Fibroblast of peridontal ligament (primary cell): ENCODE measurements around the gene PRRG4.
"Not testable (repeated sequence)": the region's sequence is repeated elsewhere in the genome, so short reads cannot be mapped to it uniquely, and the experiment has no call there.

Experiments used
- DNase-seq: peaks from one replicate; pipeline ENCODE4 v3.0.0-alpha.2; 2010; ENCODE audit errors: extremely low read depth

PRRG4 gene

GRCh38 chr11:32885556-32885955 is 55.8 kb downstream of the PRRG4 start:
- no peak for DNase-seq

- DNase-seq, result peak; percentile 27
Measured at GRCh38 chr11:32886180-32886579, 56.5 kb downstream of the PRRG4 start.

- DNase-seq, result not testable (repeated sequence)
Measured at GRCh38 chr11:32887707-32888383, 58.1 kb downstream of the PRRG4 start.

GRCh38 chr11:32888384-32888710 is 58.6 kb downstream of the PRRG4 start:
- not testable (repeated sequence) for DNase-seq

- peak; percentile 77 for DNase-seq
Measured at GRCh38 chr11:32888805-32889204, 59.1 kb downstream of the PRRG4 start.

- DNase-seq, result no peak
Measured at GRCh38 chr11:32890843-32891656, 61.3 kb downstream of the PRRG4 start.

GRCh38 chr11:32891657-32892354 is 62.1 kb downstream of the PRRG4 start:
- peak; percentile 23 for DNase-seq

GRCh38 chr11:32892355-32893092 is 62.8 kb downstream of the PRRG4 start, which contains the start of gene QSER1:
TSS of gene QSER1 (plus strand) at chr11:32892811. CDS start at chr11:32893126, 315 bp downstream.
- peak; percentile 31 for DNase-seq

- DNase-seq, result no peak
Measured at GRCh38 chr11:32893093-32893342, 63.3 kb downstream of the PRRG4 start.

- peak; percentile 14 for DNase-seq
Measured at GRCh38 chr11:32893343-32894148, 63.8 kb downstream of the PRRG4 start.

GRCh38 chr11:32894149-32894827 is 64.6 kb downstream of the PRRG4 start:
- peak; percentile 85 for DNase-seq

- DNase-seq, result no peak
Measured at GRCh38 chr11:32894921-32895320, 65.2 kb downstream of the PRRG4 start.

- no peak for DNase-seq
Measured at GRCh38 chr11:32895471-32895870, 65.7 kb downstream of the PRRG4 start.

- no peak for DNase-seq
Measured at GRCh38 chr11:32897103-32897502, 67.4 kb downstream of the PRRG4 start.

GRCh38 chr11:32899438-32899837 is 69.7 kb downstream of the PRRG4 start:
- no peak for DNase-seq

- no peak for DNase-seq
Measured at GRCh38 chr11:32902089-32902665, 72.5 kb downstream of the PRRG4 start.

GRCh38 chr11:32905028-32905667 is 75.4 kb downstream of the PRRG4 start:
- DNase-seq, result peak; percentile 68
